Measurements from ENCODE around the gene CFAP58. TPM values are rescaled to one million over a fixed set of nuclear protein-coding genes. Genes with fewer than 3 reads are reported as not detected.
"Not testable (repeated sequence)": the region's sequence is repeated elsewhere in the genome, so short reads cannot be mapped to it uniquely, and the experiment has no call there.

The CFAP58 gene
- total RNA-seq, 2 donors from 2014 or later = 0.05 to 1.9 TPM

GRCh38 chr10:104450954-104451353, 97.3 kb downstream of the CFAP58 start:
- H3K9me3 ChIP-seq = no peaks in the 10 kb centered on the region
- no peaks in the 10 kb centered on the region for H3K36me3 ChIP-seq
- no peaks in the 10 kb centered on the region for H3K27me3 ChIP-seq (replicated peaks; ENCODE audit: insufficient read depth)
- no peak for TF ChIP-seq POLR2AphosphoS5 (IDR thresholded peaks at IDR 0.05)
- TF ChIP-seq POLR2A (IDR thresholded peaks at IDR 0.05) = no peak
- TF ChIP-seq CTCF (IDR thresholded peaks at IDR 0.05) = no peak
- no peak overlapping the region for H3K4me3 ChIP-seq
- DNase-seq (ENCODE audit: low spot score) = no peak
- H3K4me1 ChIP-seq (replicated peaks) = no peaks in the 10 kb centered on the region
- intact Hi-C loops (cut with DNase I) = no loop called here
- no peak overlapping the region for H3K27ac ChIP-seq
- 64% methylated on average over 5 of the region's 5 CpGs for WGBS

- intact Hi-C loops (cut with DNase I) = no loop called here
- Histone ChIP-seq H3K4me3 (no peak overlapping the region), H3K4me1 (replicated peaks) (no peaks in the 10 kb centered on the region), H3K9me3 (no peaks in the 10 kb centered on the region), H3K36me3 (no peaks in the 10 kb centered on the region), H3K27ac (no peak overlapping the region), H3K27me3 (replicated peaks; ENCODE audit: insufficient read depth) (no peaks in the 10 kb centered on the region)
- no peak for TF ChIP-seq POLR2A (IDR thresholded peaks at IDR 0.05)
- no peak for TF ChIP-seq POLR2AphosphoS5 (IDR thresholded peaks at IDR 0.05)
- TF ChIP-seq CTCF (IDR thresholded peaks at IDR 0.05) = no peak
- no peak for DNase-seq (ENCODE audit: low spot score)
- WGBS = 50% methylated on average over 3 of the region's 3 CpGs
Observed at GRCh38 chr10:104452977-104453376, 99.3 kb downstream of the CFAP58 start.

GRCh38 chr10:104456802-104457542, 103.3 kb downstream of the CFAP58 start:
- Histone ChIP-seq H3K27ac (no peak overlapping the region), H3K36me3 (no peaks in the 10 kb centered on the region), H3K27me3 (replicated peaks; ENCODE audit: insufficient read depth) (no peaks in the 10 kb centered on the region), H3K4me1 (replicated peaks) (no peaks in the 10 kb centered on the region), H3K9me3 (no peaks in the 10 kb centered on the region), H3K4me3 (no peak overlapping the region)
- TF ChIP-seq POLR2AphosphoS5 (IDR thresholded peaks at IDR 0.05) (no peak), CTCF (IDR thresholded peaks at IDR 0.05) (no peak), POLR2A (IDR thresholded peaks at IDR 0.05) (no peak)
- 65% methylated on average over 8 of the region's 8 CpGs for WGBS
- intact Hi-C loops (cut with DNase I) = no loop called here
- DNase-seq (ENCODE audit: low spot score) = no peak

GRCh38 chr10:104457543-104457828, 103.9 kb downstream of the CFAP58 start:
- DNase-seq (ENCODE audit: low spot score) = no peak
- Histone ChIP-seq H3K4me3 (no peak overlapping the region), H3K9me3 (no peaks in the 10 kb centered on the region), H3K4me1 (replicated peaks) (no peaks in the 10 kb centered on the region), H3K27ac (no peak overlapping the region), H3K27me3 (replicated peaks; ENCODE audit: insufficient read depth) (no peaks in the 10 kb centered on the region), H3K36me3 (no peaks in the 10 kb centered on the region)
- no peak for TF ChIP-seq POLR2A (IDR thresholded peaks at IDR 0.05)
- TF ChIP-seq POLR2AphosphoS5 (IDR thresholded peaks at IDR 0.05) = no peak
- no peak for TF ChIP-seq CTCF (IDR thresholded peaks at IDR 0.05)
- WGBS = 76% methylated on average over 3 of the region's 3 CpGs
- intact Hi-C loops (cut with DNase I) = no loop called here

GRCh38 chr10:104465575-104465974, 111.9 kb downstream of the CFAP58 start:
- intact Hi-C loops (cut with DNase I) = not testable (repeated sequence)

GRCh38 chr10:104468818-104469217, 115.2 kb downstream of the CFAP58 start:
- H3K9me3 ChIP-seq; H3K4me3 ChIP-seq; intact Hi-C loops (cut with DNase I); H3K36me3 ChIP-seq; H3K27ac ChIP-seq; DNase-seq (ENCODE audit: low spot score); H3K27me3 ChIP-seq (replicated peaks; ENCODE audit: insufficient read depth); H3K4me1 ChIP-seq (replicated peaks): not testable (repeated sequence)
- WGBS = 62% methylated on average over 2 of the region's 2 CpGs

More at GRCh38 chr10:104465575-104465974, 111.9 kb downstream of the CFAP58 start:
- H3K27ac ChIP-seq; H3K4me1 ChIP-seq (replicated peaks); H3K27me3 ChIP-seq (replicated peaks; ENCODE audit: insufficient read depth); H3K9me3 ChIP-seq; DNase-seq (ENCODE audit: low spot score); H3K36me3 ChIP-seq; H3K4me3 ChIP-seq: not testable (repeated sequence)

All from prostate gland (tissue), 2 donors.